Liver (tissue), 9 donors: Measurements from ENCODE around the gene DCTN4. TPM values are rescaled to one million over a fixed set of nuclear protein-coding genes. Genes with fewer than 3 reads are reported as not detected.
"Not testable (repeated sequence)": the region's sequence is repeated elsewhere in the genome, so short reads cannot be mapped to it uniquely, and the experiment has no call there.

Experiments
- DNase-seq: peaks from one replicate; pipeline ENCODE4 v3.0.0-alpha.2; 2017; ENCODE audit warnings: low spot score
- H3K27ac ChIP-seq, 2 donors: one replicate each; pipeline ENCODE4 v1.7.0; 2013; ENCODE audit warnings: inconsistent platforms in 2 of 2, low read length in 2 of 2, control low read depth in 1 of 2, low read depth in 1 of 2, mild to moderate bottlenecking in 1 of 2
- H3K27me3 ChIP-seq, 4 donors: one replicate each; pipeline versions ENCODE4 v1.6.1 to v1.7.0; 2013; ENCODE audit warnings: low read length in 3 of 4, inconsistent platforms in 1 of 4, mild to moderate bottlenecking in 1 of 4, moderate library complexity in 1 of 4; ENCODE audit not compliant: control insufficient read depth in 4 of 4, insufficient read depth in 4 of 4
- H3K36me3 ChIP-seq, 4 donors: one replicate each; pipeline versions ENCODE4 v1.6.1 to v1.7.0; 2013; ENCODE audit warnings: low read length in 3 of 4, mild to moderate bottlenecking in 3 of 4, low read depth in 1 of 4, moderate library complexity in 1 of 4; ENCODE audit not compliant: control insufficient read depth in 4 of 4, insufficient read depth in 3 of 4
- H3K4me1 ChIP-seq, 4 donors: one replicate each; pipeline versions ENCODE4 v1.6.1 to v1.7.0; 2013; ENCODE audit warnings: low read length in 3 of 4, mild to moderate bottlenecking in 3 of 4, moderate library complexity in 1 of 4; ENCODE audit not compliant: control insufficient read depth in 4 of 4, insufficient read depth in 4 of 4
- H3K4me3 ChIP-seq, 3 donors: one replicate each; pipeline versions ENCODE4 v1.6.1 to v1.7.0; 2013; ENCODE audit warnings: low read length in 3 of 3, control low read depth in 1 of 3, low read depth in 1 of 3, mild to moderate bottlenecking in 1 of 3
- H3K9ac ChIP-seq, 2 donors: one replicate each; pipeline ENCODE4 v1.7.0; 2013; ENCODE audit warnings: low read length in 2 of 2, mild to moderate bottlenecking in 2 of 2, moderate library complexity in 2 of 2, control low read depth in 1 of 2, low read depth in 1 of 2
- H3K9me3 ChIP-seq, 4 donors: one replicate each; pipeline versions ENCODE4 v1.6.1 to v1.7.0; 2013; ENCODE audit warnings: low read length in 3 of 4; ENCODE audit not compliant: control insufficient read depth in 4 of 4
- FOXA2 ChIP-seq: IDR thresholded peaks from 2 replicates; pipeline ENCODE4 v1.6.1; 2016; ENCODE audit warnings: antibody characterized with exemption
- HNF4A ChIP-seq, 2 donors: conservative IDR thresholded peaks; 2 replicates each; pipeline ENCODE4 v1.6.1; 2016; ENCODE audit warnings: antibody characterized with exemption in 2 of 2, mild to moderate bottlenecking in 2 of 2
- HNF4G ChIP-seq: IDR thresholded peaks from 2 replicates; pipeline ENCODE4 v1.6.1; 2016; ENCODE audit warnings: antibody characterized with exemption
- JUND ChIP-seq, 2 donors: IDR thresholded peaks; 2 replicates each; pipeline ENCODE4 v1.6.1; 2016; ENCODE audit warnings: antibody characterized with exemption in 2 of 2
- NR2F2 ChIP-seq: IDR thresholded peaks from 2 replicates; pipeline ENCODE4 v1.6.1; 2016; ENCODE audit warnings: antibody characterized with exemption
- SP1 ChIP-seq: IDR thresholded peaks from 2 replicates; pipeline ENCODE4 v1.6.1; 2018; ENCODE audit warnings: antibody characterized with exemption, mild to moderate bottlenecking
- YY1 ChIP-seq: IDR thresholded peaks from 2 replicates; pipeline ENCODE4 v1.6.1; 2016; ENCODE audit warnings: antibody characterized with exemption, mild to moderate bottlenecking
- WGBS: extraction: QIAGEN DNeasy Blood & Tissue Kit; methylation state at CpG from one replicate; pipeline ENCODE4 v1.1.7; 2013; 5-methylcytosine and 5-hydroxymethylcytosine counted together
- polyA plus RNA-seq, 2 donors: library from polyadenylated mRNA; stranded (reverse) in 1 of 2; unstranded in 1 of 2; fragments of 200-250 nt in 1 of 2; fragments of >200 nt in 1 of 2; fragmentation: Nextera tagmentation in 1 of 2; extraction: Ambion mirVana in 1 of 2; gene quantifications; one replicate each; pipeline versions ENCODE4 v1.2.1 to v1.2.3, GENCODE V29; 2013 to 2015
- total RNA-seq, 2 donors: library from RNA; depleted of rRNA; stranded (reverse); fragments of >200 nt; gene quantifications; one replicate each; pipeline ENCODE4 v1.2.3, GENCODE V29; 2014
- TF ChIP-seq, protein P1 (sequence below): IDR thresholded peaks from 2 replicates; pipeline ENCODE4 v1.6.1; 2016; ENCODE audit warnings: antibody characterized with exemption, mild to moderate bottlenecking
- TF ChIP-seq, protein P2 (sequence below): IDR thresholded peaks from 2 replicates; pipeline ENCODE4 v1.6.1; 2016; ENCODE audit warnings: antibody characterized with exemption
- donor health status: healthy.
- donor health status: healthy.
- donor health status: healthy.
- donor health status: healthy.
- donor health status: healthy.

DCTN4 gene
- total and polyA plus RNA-seq, 4 donors = 10.3 to 29.6 (median 20.2) TPM

DNA sequence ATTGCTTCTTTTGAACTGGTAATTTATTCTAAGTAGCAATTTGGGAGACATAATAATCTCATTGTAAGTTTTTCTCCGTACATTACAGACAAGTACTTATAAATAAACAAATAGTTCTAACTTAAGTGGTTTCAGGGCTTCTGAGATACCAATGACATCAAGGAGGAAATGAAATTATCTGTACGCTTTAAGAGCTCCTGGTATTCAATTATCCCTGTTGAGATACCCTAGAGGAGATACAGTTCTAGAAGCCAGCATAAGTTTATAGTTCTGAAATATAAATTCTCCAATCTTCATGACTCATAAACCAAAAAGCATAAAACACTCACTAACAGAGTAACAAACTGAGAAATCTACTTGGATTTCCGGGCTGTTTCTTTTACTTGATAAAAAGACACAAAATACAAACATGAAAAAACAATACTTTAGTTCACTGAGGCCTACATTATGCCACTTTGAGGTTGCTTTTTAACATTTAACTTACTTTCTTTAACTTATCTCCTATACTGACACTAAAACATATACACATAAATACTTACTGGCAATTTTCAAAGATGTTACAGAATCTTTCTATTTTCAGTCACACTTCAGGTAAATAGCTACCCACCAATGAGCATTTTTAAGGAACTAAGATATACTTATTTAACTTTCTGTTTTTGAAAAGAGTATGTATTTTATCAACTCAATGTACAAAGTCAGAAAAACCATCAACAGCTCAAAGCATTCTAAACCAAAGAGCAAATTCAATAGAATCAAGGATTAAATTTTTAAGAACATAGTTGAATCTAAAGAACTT is 7.5 kb downstream of the DCTN4 start:
- Histone ChIP-seq H3K36me3 (peaks cover 10 to 42% (median 31%) of the 10 kb centered on the region in 4 donors), H3K4me1 (peaks cover 0 to 6% (median 0%) of the 10 kb centered on the region in 4 donors), H3K27me3 (no peaks in the 10 kb centered on the region), H3K9me3 (no peaks in the 10 kb centered on the region), H3K4me3 (no peak overlapping the region), H3K9ac (no peak overlapping the region), H3K27ac (no peak overlapping the region)
- TF ChIP-seq NR2F2 (no peak), SP1 (no peak)
- DNase-seq = no peak
- WGBS = 82% methylated on average over 3 of the region's 3 CpGs

GRCh38 chr5:150750469-150750868 is 8.3 kb downstream of the DCTN4 start:
- Histone ChIP-seq H3K9ac (no peak overlapping the region), H3K27ac (no peak overlapping the region), H3K4me1 (peaks cover 0 to 6% (median 0%) of the 10 kb centered on the region in 4 donors), H3K9me3 (no peaks in the 10 kb centered on the region), H3K4me3 (no peak overlapping the region), H3K36me3 (peaks cover 10 to 38% (median 30%) of the 10 kb centered on the region in 4 donors), H3K27me3 (no peaks in the 10 kb centered on the region)
- DNase-seq = no peak
- WGBS = 79% methylated on average over 2 of the region's 2 CpGs
- no peak for TF ChIP-seq HNF4G
- TF ChIP-seq, protein P1, sequence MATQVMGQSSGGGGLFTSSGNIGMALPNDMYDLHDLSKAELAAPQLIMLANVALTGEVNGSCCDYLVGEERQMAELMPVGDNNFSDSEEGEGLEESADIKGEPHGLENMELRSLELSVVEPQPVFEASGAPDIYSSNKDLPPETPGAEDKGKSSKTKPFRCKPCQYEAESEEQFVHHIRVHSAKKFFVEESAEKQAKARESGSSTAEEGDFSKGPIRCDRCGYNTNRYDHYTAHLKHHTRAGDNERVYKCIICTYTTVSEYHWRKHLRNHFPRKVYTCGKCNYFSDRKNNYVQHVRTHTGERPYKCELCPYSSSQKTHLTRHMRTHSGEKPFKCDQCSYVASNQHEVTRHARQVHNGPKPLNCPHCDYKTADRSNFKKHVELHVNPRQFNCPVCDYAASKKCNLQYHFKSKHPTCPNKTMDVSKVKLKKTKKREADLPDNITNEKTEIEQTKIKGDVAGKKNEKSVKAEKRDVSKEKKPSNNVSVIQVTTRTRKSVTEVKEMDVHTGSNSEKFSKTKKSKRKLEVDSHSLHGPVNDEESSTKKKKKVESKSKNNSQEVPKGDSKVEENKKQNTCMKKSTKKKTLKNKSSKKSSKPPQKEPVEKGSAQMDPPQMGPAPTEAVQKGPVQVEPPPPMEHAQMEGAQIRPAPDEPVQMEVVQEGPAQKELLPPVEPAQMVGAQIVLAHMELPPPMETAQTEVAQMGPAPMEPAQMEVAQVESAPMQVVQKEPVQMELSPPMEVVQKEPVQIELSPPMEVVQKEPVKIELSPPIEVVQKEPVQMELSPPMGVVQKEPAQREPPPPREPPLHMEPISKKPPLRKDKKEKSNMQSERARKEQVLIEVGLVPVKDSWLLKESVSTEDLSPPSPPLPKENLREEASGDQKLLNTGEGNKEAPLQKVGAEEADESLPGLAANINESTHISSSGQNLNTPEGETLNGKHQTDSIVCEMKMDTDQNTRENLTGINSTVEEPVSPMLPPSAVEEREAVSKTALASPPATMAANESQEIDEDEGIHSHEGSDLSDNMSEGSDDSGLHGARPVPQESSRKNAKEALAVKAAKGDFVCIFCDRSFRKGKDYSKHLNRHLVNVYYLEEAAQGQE = no peak
- no peak for TF ChIP-seq FOXA2
- TF ChIP-seq YY1 = no peak
- TF ChIP-seq JUND (IDR thresholded peaks at IDR 0.05) = no peak
- TF ChIP-seq, protein P2, sequence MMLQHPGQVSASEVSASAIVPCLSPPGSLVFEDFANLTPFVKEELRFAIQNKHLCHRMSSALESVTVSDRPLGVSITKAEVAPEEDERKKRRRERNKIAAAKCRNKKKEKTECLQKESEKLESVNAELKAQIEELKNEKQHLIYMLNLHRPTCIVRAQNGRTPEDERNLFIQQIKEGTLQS = no peak
- no peak for TF ChIP-seq HNF4A (conservative IDR thresholded peaks at IDR 0.05)

GRCh38 chr5:150743142-150743488 is 15.7 kb downstream of the DCTN4 start:
- not testable (repeated sequence) for DNase-seq

More at GRCh38 chr5:150743142-150743488, 15.7 kb downstream of the DCTN4 start:
- H3K4me3 ChIP-seq, H3K27ac ChIP-seq, H3K36me3 ChIP-seq, H3K9ac ChIP-seq, H3K4me1 ChIP-seq, H3K9me3 ChIP-seq, H3K27me3 ChIP-seq: not testable (repeated sequence)
- WGBS = 98% methylated on average over 9 of the region's 9 CpGs
